SU-DHL-6 (cell line): ENCODE data around the gene GGACT.

Experiments used
- H2AFZ ChIP-seq: fragments of 200-600 bp; sonication (generic); 2 replicates; pipeline ENCODE4 v1.6.1; 2014; ENCODE audit warnings: low read depth, mild to moderate bottlenecking, moderate library complexity, mixed read lengths, antibody characterized with exemption, low read length; ENCODE audit not compliant: severe bottlenecking
- H3F3A ChIP-seq: fragments of 200-600 bp; shearing (Covaris generic); 2 replicates; pipeline ENCODE4 v1.6.0; 2016; ENCODE audit warnings: antibody characterized with exemption, mild to moderate bottlenecking; ENCODE audit not compliant: insufficient read depth
- H3K27ac ChIP-seq: fragments of 200-600 bp; sonication (generic); 2 replicates; pipeline ENCODE4 v1.5.1; 2016; ENCODE audit warnings: low read depth, mild to moderate bottlenecking, low read length, moderate library complexity, mixed read lengths
- H3K27me3 ChIP-seq: fragments of 200-600 bp; sonication (generic), shearing (Covaris generic); 2 replicates; pipeline ENCODE4 v1.6.0; 2014; ENCODE audit warnings: mild to moderate bottlenecking, low read length
- H3K36me3 ChIP-seq: fragments of 200-600 bp; sonication (generic); 2 replicates; pipeline ENCODE4 v1.6.1; 2014; ENCODE audit warnings: mild to moderate bottlenecking, low read length, mixed read lengths
- H3K4me2 ChIP-seq: fragments of 300-600, 200-600 bp; shearing (Covaris generic), sonication (generic); 2 replicates; pipeline ENCODE4 v1.6.0; 2014; ENCODE audit warnings: low read length, low read depth, mild to moderate bottlenecking; ENCODE audit not compliant: poor library complexity, severe bottlenecking
- H3K4me3 ChIP-seq: fragments of 200-600 bp; sonication (generic); 2 replicates; pipeline ENCODE4 v1.5.1; 2014; ENCODE audit warnings: antibody characterized with exemption, low read length, mild to moderate bottlenecking, mixed read lengths; ENCODE audit not compliant: insufficient read depth, poor library complexity, severe bottlenecking
- H3K79me2 ChIP-seq: fragments of 200-600 bp; sonication (generic); 2 replicates; pipeline ENCODE4 v1.6.1; 2014; ENCODE audit warnings: mild to moderate bottlenecking, low read length, moderate library complexity; ENCODE audit not compliant: insufficient read depth
- H3K9ac ChIP-seq: fragments of 200-600 bp; sonication (generic); 2 replicates; pipeline ENCODE4 v1.7.0; 2014; ENCODE audit warnings: mild to moderate bottlenecking, low read length
- H3K9me2 ChIP-seq: fragments of 200-600 bp; sonication (generic); replicated peaks from 2 replicates; pipeline ENCODE4 v1.6.1; 2014; ENCODE audit warnings: low read length; ENCODE audit not compliant: insufficient read depth
- H3K9me3 ChIP-seq: fragments of 200-600 bp; sonication (generic); 2 replicates; pipeline ENCODE4 v1.6.1; 2014; ENCODE audit warnings: low read length, mixed read lengths; ENCODE audit not compliant: insufficient read depth
- H4K20me1 ChIP-seq: fragments of 200-600 bp; sonication (generic); 2 replicates; pipeline ENCODE4 v1.6.1; 2014; ENCODE audit warnings: low read depth, mild to moderate bottlenecking, antibody characterized with exemption, low read length, moderate library complexity, mixed read lengths
- EZH2phosphoT487 ChIP-seq: fragments of 200-600 bp; sonication (generic), shearing (Covaris generic); conservative IDR thresholded peaks from 2 replicates; pipeline ENCODE4 v1.6.1; 2018; ENCODE audit warnings: mild to moderate bottlenecking, antibody characterized with exemption, low read length, moderate library complexity, mixed read lengths
- TF ChIP-seq, protein P1 (sequence below): fragments of 200-600 bp; sonication (generic); IDR thresholded peaks from one replicate; pipeline ENCODE4 v1.5.1; 2017; ENCODE audit warnings: antibody characterized with exemption, mild to moderate bottlenecking, low read length, moderate library complexity; ENCODE audit not compliant: insufficient read depth, poor library complexity, severe bottlenecking

Gene GGACT

GRCh38 chr13:100546713-100547405 lies 41.7 kb downstream of the GGACT start:
- Histone ChIP-seq H3F3A (no peaks in the 10 kb centered on the region), H3K27ac (no peak overlapping the region), H3K79me2 (no peaks in the 10 kb centered on the region), H3K4me3 (no peak overlapping the region), H3K27me3 (no peaks in the 10 kb centered on the region), H3K9me3 (no peaks in the 10 kb centered on the region), H2AFZ (no peak overlapping the region), H4K20me1 (no peaks in the 10 kb centered on the region), H3K9ac (no peak overlapping the region), H3K36me3 (no peaks in the 10 kb centered on the region), H3K4me2 (no peak overlapping the region), H3K9me2 (no peaks in the 10 kb centered on the region)
- no peak for TF ChIP-seq EZH2phosphoT487
- TF ChIP-seq, protein P1, sequence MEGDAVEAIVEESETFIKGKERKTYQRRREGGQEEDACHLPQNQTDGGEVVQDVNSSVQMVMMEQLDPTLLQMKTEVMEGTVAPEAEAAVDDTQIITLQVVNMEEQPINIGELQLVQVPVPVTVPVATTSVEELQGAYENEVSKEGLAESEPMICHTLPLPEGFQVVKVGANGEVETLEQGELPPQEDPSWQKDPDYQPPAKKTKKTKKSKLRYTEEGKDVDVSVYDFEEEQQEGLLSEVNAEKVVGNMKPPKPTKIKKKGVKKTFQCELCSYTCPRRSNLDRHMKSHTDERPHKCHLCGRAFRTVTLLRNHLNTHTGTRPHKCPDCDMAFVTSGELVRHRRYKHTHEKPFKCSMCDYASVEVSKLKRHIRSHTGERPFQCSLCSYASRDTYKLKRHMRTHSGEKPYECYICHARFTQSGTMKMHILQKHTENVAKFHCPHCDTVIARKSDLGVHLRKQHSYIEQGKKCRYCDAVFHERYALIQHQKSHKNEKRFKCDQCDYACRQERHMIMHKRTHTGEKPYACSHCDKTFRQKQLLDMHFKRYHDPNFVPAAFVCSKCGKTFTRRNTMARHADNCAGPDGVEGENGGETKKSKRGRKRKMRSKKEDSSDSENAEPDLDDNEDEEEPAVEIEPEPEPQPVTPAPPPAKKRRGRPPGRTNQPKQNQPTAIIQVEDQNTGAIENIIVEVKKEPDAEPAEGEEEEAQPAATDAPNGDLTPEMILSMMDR: no peak

GRCh38 chr13:100545684-100546061 lies 42.9 kb downstream of the GGACT start:
- Histone ChIP-seq H3K79me2 (no peaks in the 10 kb centered on the region), H3K4me3 (no peak overlapping the region), H3K4me2 (no peak overlapping the region), H3K27ac (no peak overlapping the region), H3K9me2 (no peaks in the 10 kb centered on the region), H4K20me1 (no peaks in the 10 kb centered on the region), H3K36me3 (no peaks in the 10 kb centered on the region), H3K9ac (no peak overlapping the region), H3F3A (no peaks in the 10 kb centered on the region), H3K27me3 (no peaks in the 10 kb centered on the region), H3K9me3 (no peaks in the 10 kb centered on the region), H2AFZ (no peak overlapping the region)
- no peak for TF ChIP-seq EZH2phosphoT487
- TF ChIP-seq, protein P1: no peak

DNA sequence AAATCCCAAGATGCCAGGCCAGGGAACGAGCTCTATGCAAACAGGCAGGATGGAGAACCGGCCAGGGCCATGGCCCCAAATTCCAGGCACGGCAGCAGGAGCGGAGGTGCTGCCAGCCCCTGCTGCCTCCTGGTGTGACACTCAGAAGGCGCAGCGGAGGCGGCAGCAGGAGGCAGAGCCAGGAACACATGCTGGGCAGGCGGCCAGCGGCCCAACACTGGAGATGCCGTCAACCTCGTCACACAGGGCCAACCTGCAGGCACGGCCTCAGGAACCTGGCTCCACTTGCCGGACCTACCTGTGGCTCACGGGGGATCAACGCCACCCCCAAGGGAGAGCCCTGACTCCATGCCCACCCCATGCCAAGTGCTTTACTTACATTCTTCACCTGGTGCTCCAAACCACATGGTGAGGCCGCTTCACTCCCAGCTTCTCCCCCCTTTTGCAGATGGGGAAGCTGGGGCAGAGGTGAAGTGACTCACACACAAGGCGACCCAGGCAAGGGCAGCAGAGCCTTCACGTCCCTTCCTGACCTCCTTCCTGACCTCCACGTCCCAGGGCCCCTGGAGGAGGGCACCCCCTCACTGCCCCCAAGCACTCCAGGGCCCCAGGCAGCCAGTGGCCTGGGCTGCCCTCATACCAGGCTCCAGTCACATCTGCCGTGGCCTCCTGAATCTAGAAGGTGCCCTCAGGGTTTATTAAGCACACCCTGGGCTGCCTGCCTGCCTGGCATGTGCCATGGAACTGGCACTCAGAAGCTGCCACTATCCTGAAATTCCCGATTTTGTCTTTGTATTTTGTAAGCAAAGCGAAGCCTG lies 43.5 kb downstream of the GGACT start:
- Histone ChIP-seq H2AFZ (no peak overlapping the region), H3K27me3 (no peaks in the 10 kb centered on the region), H3K27ac (no peak overlapping the region)

More for the DNA sequence above, 43.5 kb downstream of the GGACT start:
- no peaks in the 10 kb centered on the region for H3K36me3 ChIP-seq
- no peaks in the 10 kb centered on the region for H3K9me3 ChIP-seq
- H3F3A ChIP-seq: no peaks in the 10 kb centered on the region
- no peak overlapping the region for H3K4me2 ChIP-seq
- TF ChIP-seq EZH2phosphoT487: no peak
- TF ChIP-seq, protein P1: no peak
- H3K9ac ChIP-seq: no peak overlapping the region
- no peaks in the 10 kb centered on the region for H3K9me2 ChIP-seq
- H4K20me1 ChIP-seq: no peaks in the 10 kb centered on the region
- no peaks in the 10 kb centered on the region for H3K79me2 ChIP-seq
- H3K4me3 ChIP-seq: no peak overlapping the region
